Neuronal stem cell (in vitro differentiated cells): ENCODE results near the gene EYA3.

ENCODE experiments used
- DNase-seq: peaks from one replicate; pipeline ENCODE4 v3.0.0-alpha.2; 2013; ENCODE audit warnings: low spot score
- H2AFZ ChIP-seq: one replicate; pipeline ENCODE4 v1.6.1; 2013; ENCODE audit warnings: mild to moderate bottlenecking, low read length, inconsistent platforms
- H2AK5ac ChIP-seq: 2 replicates; pipeline ENCODE4 v1.6.1; 2013; ENCODE audit warnings: low read depth, mild to moderate bottlenecking, inconsistent platforms, low read length, moderate library complexity, mixed read lengths
- H2BK120ac ChIP-seq: 2 replicates; pipeline ENCODE4 v1.6.1; 2013; ENCODE audit warnings: low read depth, mild to moderate bottlenecking, inconsistent platforms, low read length, moderate library complexity, mixed read lengths
- H2BK12ac ChIP-seq: one replicate; pipeline ENCODE4 v1.6.1; 2013; ENCODE audit warnings: low read length, inconsistent platforms
- H2BK15ac ChIP-seq: 2 replicates; pipeline ENCODE4 v1.6.1; 2013; ENCODE audit warnings: mild to moderate bottlenecking, low read length, inconsistent platforms, mixed read lengths
- H2BK5ac ChIP-seq: one replicate; pipeline ENCODE4 v1.6.1; 2013; ENCODE audit warnings: inconsistent platforms, mild to moderate bottlenecking, low read length, moderate library complexity
- H3K14ac ChIP-seq: one replicate; pipeline ENCODE4 v1.6.1; 2013; ENCODE audit warnings: low read length, inconsistent platforms
- H3K18ac ChIP-seq: 2 replicates; pipeline ENCODE4 v1.6.1; 2013; ENCODE audit warnings: low read length, inconsistent platforms
- H3K23ac ChIP-seq: 2 replicates; pipeline ENCODE4 v1.6.1; 2013; ENCODE audit warnings: low read depth, mild to moderate bottlenecking, mixed read lengths, low read length, inconsistent platforms; ENCODE audit not compliant: poor library complexity
- H3K27ac ChIP-seq: replicated peaks from 3 replicates; pipeline ENCODE4 v1.5.1; 2013; ENCODE audit warnings: low read length, inconsistent platforms
- H3K27me3 ChIP-seq, 3 experiments: 2 replicates each; pipeline ENCODE4 v1.6.1; 2013; ENCODE audit warnings: low read length in 3 of 3, mild to moderate bottlenecking in 2 of 3, inconsistent platforms in 1 of 3, low read depth in 1 of 3, mixed read lengths in 1 of 3, moderate library complexity in 1 of 3; ENCODE audit not compliant: control insufficient read depth in 3 of 3, insufficient read depth in 3 of 3
- H3K36me3 ChIP-seq, 2 donors: replicated peaks in 1 of 2; 2 replicates each; pipeline ENCODE4 v1.6.1; 2013; ENCODE audit warnings: low read length in 2 of 2; ENCODE audit not compliant: control insufficient read depth in 2 of 2, insufficient read depth in 2 of 2
- H3K4ac ChIP-seq: 2 replicates; pipeline ENCODE4 v1.6.1; 2013; ENCODE audit warnings: inconsistent platforms, mild to moderate bottlenecking, low read length, moderate library complexity
- H3K4me1 ChIP-seq, 2 donors: 1 replicate in 1 of 2; 2 replicates in 1 of 2; pipeline ENCODE4 v1.6.1; 2013; ENCODE audit warnings: low read length in 2 of 2, low read depth in 1 of 2; ENCODE audit not compliant: control insufficient read depth in 2 of 2, insufficient read depth in 1 of 2
- H3K4me2 ChIP-seq: one replicate; pipeline ENCODE4 v1.6.1; 2013; ENCODE audit warnings: mild to moderate bottlenecking, low read length, inconsistent platforms; ENCODE audit not compliant: insufficient read depth, poor library complexity, severe bottlenecking
- H3K4me3 ChIP-seq, 2 donors: 2 replicates each; pipeline ENCODE4 v1.5.1; 2013; ENCODE audit warnings: low read length in 2 of 2, mild to moderate bottlenecking in 2 of 2, inconsistent platforms in 1 of 2, moderate library complexity in 1 of 2
- H3K79me1 ChIP-seq: one replicate; pipeline ENCODE4 v1.6.1; 2013; ENCODE audit warnings: low read depth, mild to moderate bottlenecking, inconsistent platforms, low read length, moderate library complexity
- H3K9ac ChIP-seq: one replicate; pipeline ENCODE4 v1.6.1; 2013; ENCODE audit warnings: mild to moderate bottlenecking, low read depth, low read length, inconsistent platforms; ENCODE audit not compliant: poor library complexity
- H3K9me3 ChIP-seq, 2 donors: replicated peaks in 1 of 2; 2 replicates each; pipeline versions ENCODE3 to v1.6.1; 2013; ENCODE audit warnings: low read length in 2 of 2, mild to moderate bottlenecking in 2 of 2, inconsistent platforms in 1 of 2, low read depth in 1 of 2, mixed read lengths in 1 of 2, moderate library complexity in 1 of 2; ENCODE audit not compliant: control insufficient read depth in 2 of 2, insufficient read depth in 1 of 2
- H4K8ac ChIP-seq: one replicate; pipeline ENCODE4 v1.6.1; 2013; ENCODE audit warnings: low read depth, mild to moderate bottlenecking, inconsistent platforms, low read length, moderate library complexity
- H4K91ac ChIP-seq: one replicate; pipeline ENCODE4 v1.6.1; 2013; ENCODE audit warnings: low read length, low read depth, mild to moderate bottlenecking, inconsistent platforms; ENCODE audit not compliant: poor library complexity
- WGBS, 2 donors: extraction: QIAGEN DNeasy Blood & Tissue Kit; methylation state at CpG; one replicate each; pipeline ENCODE4 v1.1.7; 2013; ENCODE audit warnings: missing lambda C conversion rate in 2 of 2, mixed read lengths in 1 of 2; ENCODE audit not compliant: insufficient read length in 2 of 2, insufficient replicate concordance in 1 of 2; ENCODE audit errors: extremely low coverage in 2 of 2; 5-methylcytosine and 5-hydroxymethylcytosine counted together

The EYA3 gene

DNA sequence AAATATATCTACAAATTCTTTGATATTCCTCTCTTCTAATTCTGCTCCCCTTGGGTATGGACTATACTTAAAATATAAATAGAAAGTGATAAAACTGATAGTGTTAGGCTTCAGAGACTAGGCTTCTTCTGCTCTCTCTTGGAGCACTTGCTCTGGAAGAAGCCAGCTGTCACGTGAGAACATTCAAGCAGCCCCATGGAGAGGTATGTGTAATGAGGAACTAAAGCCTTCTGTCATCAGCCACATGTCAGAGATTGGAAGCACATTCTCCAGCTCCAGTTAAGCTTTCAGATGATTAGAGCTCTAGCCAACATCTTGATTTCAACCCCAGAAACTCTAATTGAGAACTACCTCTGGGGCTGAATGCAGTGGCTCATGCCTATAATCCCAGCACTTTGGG, 94.3 kb downstream of the EYA3 start:
- WGBS, 2 donors, result no CpG with 5 or more reads among the region's 1 CpG
- H3K36me3 ChIP-seq, result peaks cover 24 to 98% of the 10 kb centered on the region in 2 donors

DNA sequence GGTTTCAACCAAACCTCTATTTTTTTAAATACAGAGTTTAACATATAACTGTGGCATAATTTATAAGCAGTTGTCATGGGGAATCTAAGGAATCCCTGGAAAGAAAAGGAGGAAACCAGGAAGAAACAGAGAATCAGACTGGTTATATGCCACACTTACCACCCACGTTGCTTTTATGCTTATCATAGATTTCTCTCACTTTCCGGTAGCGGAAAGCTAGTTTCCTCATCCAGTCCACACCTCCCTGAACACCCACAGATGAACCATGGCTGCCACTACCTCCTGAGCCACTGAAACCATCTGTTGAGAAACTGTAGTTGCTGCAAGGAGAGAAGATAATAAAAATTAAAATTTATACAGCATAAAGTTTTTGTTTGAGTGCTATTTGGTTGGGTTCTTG, 95.2 kb downstream of the EYA3 start:
- peaks cover 1% of the 10 kb centered on the region for H3K79me1 ChIP-seq
- no peak overlapping the region for H3K4me3 ChIP-seq
- H4K8ac ChIP-seq, result no peak overlapping the region
- H3K27me3 ChIP-seq, result no peaks in the 10 kb centered on the region
- H3K9ac ChIP-seq, result no peak overlapping the region
- no peak overlapping the region for H2BK120ac ChIP-seq
- H4K91ac ChIP-seq, result no peak overlapping the region
- no peak overlapping the region for H3K14ac ChIP-seq
- H2AK5ac ChIP-seq, result no peak overlapping the region
- H3K4me1 ChIP-seq, result peaks cover 0 to 2% of the 10 kb centered on the region in 2 donors
- H2BK12ac ChIP-seq, result no peak overlapping the region
- no CpG with 5 or more reads among the region's 3 CpGs for WGBS, 2 donors
- H2BK15ac ChIP-seq, result no peak overlapping the region
- H3K23ac ChIP-seq, result no peak overlapping the region
- H3K9me3 ChIP-seq, result no peaks in the 10 kb centered on the region
- peaks cover 25 to 98% of the 10 kb centered on the region in 2 donors for H3K36me3 ChIP-seq
- no peak overlapping the region for H3K18ac ChIP-seq
- H2AFZ ChIP-seq, result no peak overlapping the region
- H3K4ac ChIP-seq, result no peak overlapping the region
- no peak for DNase-seq
- no peak overlapping the region for H3K27ac ChIP-seq
- no peak overlapping the region for H2BK5ac ChIP-seq
- no peak overlapping the region for H3K4me2 ChIP-seq

More for the DNA sequence above, 94.3 kb downstream of the EYA3 start:
- Histone ChIP-seq H3K14ac (no peak overlapping the region), H3K4me2 (no peak overlapping the region), H3K27me3 (no peaks in the 10 kb centered on the region), H2AK5ac (no peak overlapping the region), H3K4ac (no peak overlapping the region), H4K8ac (no peak overlapping the region), H3K9me3 (no peaks in the 10 kb centered on the region), H3K27ac (no peak overlapping the region), H3K79me1 (peaks cover 1% of the 10 kb centered on the region), H2BK120ac (no peak overlapping the region), H2BK12ac (no peak overlapping the region), H3K18ac (no peak overlapping the region), H2BK15ac (no peak overlapping the region), H2AFZ (no peak overlapping the region), H3K23ac (no peak overlapping the region), H3K9ac (no peak overlapping the region), H4K91ac (no peak overlapping the region), H2BK5ac (no peak overlapping the region), H3K4me3 (no peak overlapping the region), H3K4me1 (peaks cover 0 to 2% of the 10 kb centered on the region in 2 donors)
- no peak for DNase-seq

DNA sequence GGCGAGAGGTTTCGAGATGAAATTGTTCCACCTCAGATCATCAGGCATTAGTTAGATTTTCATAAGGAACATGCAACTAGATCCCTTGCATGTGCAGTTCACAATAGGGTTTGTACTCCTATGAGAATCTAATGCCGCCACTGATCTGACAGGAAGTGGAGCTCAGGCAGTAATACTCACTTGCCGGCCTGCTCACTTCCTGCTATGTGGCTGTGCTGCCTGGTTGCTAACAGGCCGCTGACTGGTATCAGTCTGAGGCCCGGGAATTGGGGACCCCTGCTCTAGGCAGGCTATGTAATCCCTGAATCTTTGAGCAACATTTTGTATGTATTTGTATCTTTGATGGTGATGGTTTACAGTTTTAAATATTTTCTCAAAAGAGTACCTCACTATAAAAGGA, 96.1 kb downstream of the EYA3 start:
- Histone ChIP-seq H2BK5ac (no peak overlapping the region), H2AFZ (no peak overlapping the region), H2BK12ac (no peak overlapping the region), H3K14ac (no peak overlapping the region), H2BK15ac (no peak overlapping the region), H2AK5ac (no peak overlapping the region), H2BK120ac (no peak overlapping the region), H3K4ac (no peak overlapping the region), H3K4me2 (no peak overlapping the region), H3K9ac (no peak overlapping the region), H3K79me1 (peaks cover 1% of the 10 kb centered on the region), H3K4me1 (peaks cover 0 to 2% of the 10 kb centered on the region in 2 donors), H3K27ac (no peak overlapping the region), H3K27me3 (no peaks in the 10 kb centered on the region), H4K91ac (no peak overlapping the region), H3K4me3 (no peak overlapping the region), H3K9me3 (no peaks in the 10 kb centered on the region), H3K23ac (no peak overlapping the region), H4K8ac (no peak overlapping the region), H3K36me3 (peaks cover 27 to 98% of the 10 kb centered on the region in 2 donors), H3K18ac (no peak overlapping the region)
- no CpG with 5 or more reads among the region's 6 CpGs for WGBS, 2 donors
- no peak for DNase-seq

DNA sequence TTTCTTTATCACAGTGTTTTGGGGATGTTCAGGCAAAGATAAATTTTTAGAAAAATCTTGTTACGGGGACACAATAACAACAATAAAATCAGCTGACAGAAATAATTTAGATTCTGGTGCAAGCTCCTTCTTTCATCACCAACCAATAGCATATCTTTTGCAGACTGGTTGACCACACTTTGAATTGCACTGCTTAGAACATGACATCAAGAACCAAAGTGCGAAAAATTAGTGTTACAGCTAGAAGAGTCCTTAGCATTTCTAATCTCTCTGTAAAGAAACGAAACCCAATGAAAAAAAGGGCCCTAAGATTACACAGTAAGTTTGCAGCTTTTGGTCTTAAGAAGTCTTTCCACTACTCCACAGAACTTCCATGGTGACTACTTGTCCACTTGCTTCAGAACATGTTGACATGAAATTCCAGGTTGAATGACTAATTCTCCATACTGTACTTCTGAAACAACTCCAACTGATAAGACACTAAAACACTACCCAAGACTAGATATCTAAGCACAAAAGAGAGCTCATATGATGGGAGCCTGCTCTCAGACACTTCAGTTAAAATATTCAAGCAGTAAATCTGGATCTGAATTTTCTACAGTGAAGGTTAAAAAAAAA, 97.4 kb downstream of the EYA3 start:
- H3K4me3 ChIP-seq, result no peak overlapping the region
- H3K14ac ChIP-seq, result no peak overlapping the region
- no peak overlapping the region for H3K9ac ChIP-seq
- H2AFZ ChIP-seq, result no peak overlapping the region
- H3K4ac ChIP-seq, result no peak overlapping the region
- H3K27me3 ChIP-seq, result no peaks in the 10 kb centered on the region
- no peak overlapping the region for H2BK15ac ChIP-seq
- H3K36me3 ChIP-seq, result peaks cover 22 to 90% of the 10 kb centered on the region in 2 donors
- peaks cover 0 to 2% of the 10 kb centered on the region in 2 donors for H3K4me1 ChIP-seq
- H2BK12ac ChIP-seq, result no peak overlapping the region
- WGBS, 2 donors, result no CpG with 5 or more reads among the region's 3 CpGs
- H3K27ac ChIP-seq, result no peak overlapping the region
- no peak overlapping the region for H3K23ac ChIP-seq
- no peak overlapping the region for H3K4me2 ChIP-seq
- H4K91ac ChIP-seq, result no peak overlapping the region
- H3K79me1 ChIP-seq, result peaks cover 1% of the 10 kb centered on the region
- H4K8ac ChIP-seq, result no peak overlapping the region
- no peak overlapping the region for H2BK120ac ChIP-seq
- no peak overlapping the region for H2BK5ac ChIP-seq
- no peak overlapping the region for H2AK5ac ChIP-seq
- no peaks in the 10 kb centered on the region for H3K9me3 ChIP-seq
- no peak overlapping the region for H3K18ac ChIP-seq
- DNase-seq, result no peak
